Right lobe of liver (tissue), 6 donors: ENCODE results near the gene ARL4A. TPM values are rescaled to one million over a fixed set of nuclear protein-coding genes. Genes with fewer than 3 reads are reported as not detected.
A peak's percentile ranks its signal among the peaks of the same experiment; 100 is the strongest.

Experiments used
- ATAC-seq, 4 donors: fragments of 200-7000 bp; cut with Tn5 transposase; one replicate each; pipeline ENCODE4 v1.9.1; 2020; ENCODE audit warnings: mild to moderate bottlenecking in 4 of 4, moderate library complexity in 4 of 4
- DNase-seq, 3 donors: peaks; one replicate each; pipeline ENCODE4 v3.0.0-alpha.2; 2020
- H3K27ac ChIP-seq, 3 donors: fragments of 200-600 bp; one replicate each; pipeline ENCODE4 v1.8.0; 2022
- H3K27me3 ChIP-seq, 2 donors: fragments of 200-600 bp; one replicate each; pipeline ENCODE4 v1.8.0; 2022
- H3K36me3 ChIP-seq, 4 donors: fragments of 200-600 bp; sonication (generic) in 1 of 4; one replicate each; pipeline versions ENCODE4 v1.5.1 to v1.8.0; 2017 to 2022; ENCODE audit warnings: control low read depth in 1 of 4
- H3K4me1 ChIP-seq, 4 donors: fragments of 200-600 bp; sonication (generic) in 1 of 4; one replicate each; pipeline versions ENCODE4 v1.5.1 to v1.8.0; 2017 to 2022; ENCODE audit warnings: control low read depth in 1 of 4
- H3K4me3 ChIP-seq, 3 donors: fragments of 200-600 bp; one replicate each; pipeline ENCODE4 v1.8.0; 2022
- H3K9me3 ChIP-seq, 4 donors: fragments of 200-600 bp; sonication (generic) in 1 of 4; one replicate each; pipeline versions ENCODE4 v1.5.1 to v1.8.0; 2017 to 2022; ENCODE audit warnings: control low read depth in 1 of 4
- POLR2A ChIP-seq: fragments of 450-650 bp; IDR thresholded peaks from one replicate; pipeline ENCODE4 v1.6.1; 2017; ENCODE audit warnings: antibody characterized with exemption, mild to moderate bottlenecking
- WGBS: methylation state at CpG from one replicate; pipeline ENCODE4 v1.1.6; 2018; ENCODE audit warnings: low coverage, low lambda C conversion rate; ENCODE audit not compliant: insufficient coverage; ENCODE audit errors: missing lambda C conversion rate; 5-methylcytosine and 5-hydroxymethylcytosine counted together
- intact Hi-C, 2 donors: fragments of 100-400 bp; cut with DNase I; formaldehyde crosslinking; loops; one replicate each; pipeline versions ENCODE4 v1.11.2 to v1.14.1; 2022
- total RNA-seq, 6 experiments: library from RNA; depleted of rRNA in 2 of 6; stranded (reverse); fragments of >200 nt in 2 of 6; fragmentation: NEBNext Ultra II Directional in 3 of 6; extraction: Animal tissue kit (Norgen Biotek cat#: 25700) in 3 of 6; gene quantifications; one replicate each; pipeline versions ENCODE4 v1.1.0 to v1.2.4, GENCODE V29; 2016 to 2023
- TF ChIP-seq, protein P1 (sequence below), 4 donors: fragments of 200-600 bp in 3 of 4; fragments of 450-650 bp in 1 of 4; IDR thresholded peaks; one replicate each; pipeline versions ENCODE4 v1.5.1 to v1.8.0; 2016 to 2022; ENCODE audit warnings: antibody characterized with exemption in 4 of 4, mild to moderate bottlenecking in 2 of 4
- donor health status: DM: no; HTN: yes; CAD: no.
- donor health status: DM: no; HTN: no; CAD: no.
- donor health status: DM: no; HTN: no; CAD: no.
- donor health status: DM: no; HTN: yes; CAD: no.
- donor health status: DM: no; HTN: yes; CAD: no.

ARL4A gene
- total RNA-seq, 6 experiments from 2014 or later, result 4.4 to 19.2 (median 8.3) TPM

DNA sequence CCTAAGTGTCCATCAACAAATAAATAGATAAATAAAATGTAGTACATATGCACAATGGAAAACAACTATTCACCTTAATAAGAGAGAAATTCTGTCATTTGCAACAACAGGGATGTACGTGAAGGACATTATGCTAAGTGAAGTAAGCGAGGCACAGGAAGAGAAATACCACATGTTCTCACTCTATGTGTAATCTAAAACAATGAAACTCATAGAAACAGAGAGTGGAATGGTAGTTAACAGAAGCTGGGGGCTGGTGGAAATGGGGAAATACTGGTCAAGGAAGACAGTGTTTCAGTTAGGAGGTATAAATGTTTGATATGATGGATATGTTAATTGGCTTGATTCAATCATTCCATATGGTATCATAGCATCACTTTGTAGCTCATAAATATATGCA lies 43.1 kb downstream of the ARL4A start:
- Histone ChIP-seq H3K36me3 (no peaks in the 10 kb centered on the region), H3K27ac (no peak overlapping the region), H3K27me3 (no peaks in the 10 kb centered on the region), H3K4me1 (no peaks in the 10 kb centered on the region), H3K4me3 (no peak overlapping the region), H3K9me3 (no peaks in the 10 kb centered on the region)
- 19% methylated on average over 2 of the region's 2 CpGs for WGBS
- intact Hi-C loops, result no loop called here
- ATAC-seq (no peak), DNase-seq (no peak)
- no peak for TF ChIP-seq POLR2A
- TF ChIP-seq, protein P1, sequence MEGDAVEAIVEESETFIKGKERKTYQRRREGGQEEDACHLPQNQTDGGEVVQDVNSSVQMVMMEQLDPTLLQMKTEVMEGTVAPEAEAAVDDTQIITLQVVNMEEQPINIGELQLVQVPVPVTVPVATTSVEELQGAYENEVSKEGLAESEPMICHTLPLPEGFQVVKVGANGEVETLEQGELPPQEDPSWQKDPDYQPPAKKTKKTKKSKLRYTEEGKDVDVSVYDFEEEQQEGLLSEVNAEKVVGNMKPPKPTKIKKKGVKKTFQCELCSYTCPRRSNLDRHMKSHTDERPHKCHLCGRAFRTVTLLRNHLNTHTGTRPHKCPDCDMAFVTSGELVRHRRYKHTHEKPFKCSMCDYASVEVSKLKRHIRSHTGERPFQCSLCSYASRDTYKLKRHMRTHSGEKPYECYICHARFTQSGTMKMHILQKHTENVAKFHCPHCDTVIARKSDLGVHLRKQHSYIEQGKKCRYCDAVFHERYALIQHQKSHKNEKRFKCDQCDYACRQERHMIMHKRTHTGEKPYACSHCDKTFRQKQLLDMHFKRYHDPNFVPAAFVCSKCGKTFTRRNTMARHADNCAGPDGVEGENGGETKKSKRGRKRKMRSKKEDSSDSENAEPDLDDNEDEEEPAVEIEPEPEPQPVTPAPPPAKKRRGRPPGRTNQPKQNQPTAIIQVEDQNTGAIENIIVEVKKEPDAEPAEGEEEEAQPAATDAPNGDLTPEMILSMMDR (IDR thresholded peaks at IDR 0.05), result no peak

DNA sequence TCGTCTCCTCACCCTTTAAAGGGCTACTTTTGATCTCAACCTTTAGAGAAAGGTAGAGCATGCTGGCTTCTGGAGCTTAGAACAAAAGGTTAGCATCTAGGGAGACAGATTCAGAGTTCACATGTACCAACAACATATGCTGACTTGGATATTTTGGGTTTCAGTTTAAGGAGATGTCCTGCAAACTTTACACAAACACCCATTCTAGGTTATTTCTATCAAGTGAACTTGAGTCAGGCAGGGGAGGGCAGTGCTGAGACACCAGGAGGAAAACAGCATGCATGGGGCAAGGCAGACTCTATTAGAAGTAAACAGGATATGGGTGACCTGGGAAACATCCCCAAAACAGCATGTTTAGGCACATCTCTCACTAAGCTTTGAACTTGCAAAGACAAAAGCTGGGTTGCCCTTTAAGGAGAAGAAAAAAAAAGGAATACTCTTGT lies 43.8 kb downstream of the ARL4A start:
- Histone ChIP-seq H3K4me3 (no peak overlapping the region), H3K4me1 (no peaks in the 10 kb centered on the region), H3K27me3 (no peaks in the 10 kb centered on the region), H3K36me3 (no peaks in the 10 kb centered on the region), H3K9me3 (no peaks in the 10 kb centered on the region), H3K27ac (no peak overlapping the region)
- 83% methylated on average over 1 of the region's 1 CpG for WGBS
- ATAC-seq, result peak; percentile 34 to 62 (median 54)
- intact Hi-C loops, result no loop called here
- TF ChIP-seq, protein P1 (IDR thresholded peaks at IDR 0.05), result peak in 1 of 4 donors; percentile 12
- no peak for TF ChIP-seq POLR2A
- DNase-seq, result no peak

DNA sequence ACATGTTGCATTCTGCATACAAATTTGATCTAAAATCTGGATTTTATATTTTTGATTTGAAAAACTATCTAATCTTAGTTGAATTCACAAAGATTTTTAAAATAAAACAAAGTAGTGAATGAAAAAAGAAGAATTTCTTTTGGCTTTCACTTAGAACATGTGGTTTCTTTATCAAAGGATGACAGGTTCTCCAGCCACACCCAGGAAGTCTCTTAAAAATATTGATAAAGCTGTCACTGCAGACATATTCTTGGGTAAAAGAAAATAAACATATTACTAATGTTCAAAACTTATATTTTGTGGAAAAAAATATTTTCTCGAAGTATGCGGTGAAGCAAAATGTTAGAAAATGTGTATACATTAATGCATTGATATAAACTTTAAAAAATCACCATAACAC lies 44.3 kb downstream of the ARL4A start:
- Histone ChIP-seq H3K4me3 (no peak overlapping the region), H3K27me3 (no peaks in the 10 kb centered on the region), H3K4me1 (no peaks in the 10 kb centered on the region), H3K27ac (no peak overlapping the region), H3K9me3 (no peaks in the 10 kb centered on the region), H3K36me3 (no peaks in the 10 kb centered on the region)
- no peak for TF ChIP-seq POLR2A
- TF ChIP-seq, protein P1 (IDR thresholded peaks at IDR 0.05), result no peak
- WGBS, result 73% methylated on average over 2 of the region's 2 CpGs
- ATAC-seq (no peak), DNase-seq (no peak)
- intact Hi-C loops, result no loop called here

DNA sequence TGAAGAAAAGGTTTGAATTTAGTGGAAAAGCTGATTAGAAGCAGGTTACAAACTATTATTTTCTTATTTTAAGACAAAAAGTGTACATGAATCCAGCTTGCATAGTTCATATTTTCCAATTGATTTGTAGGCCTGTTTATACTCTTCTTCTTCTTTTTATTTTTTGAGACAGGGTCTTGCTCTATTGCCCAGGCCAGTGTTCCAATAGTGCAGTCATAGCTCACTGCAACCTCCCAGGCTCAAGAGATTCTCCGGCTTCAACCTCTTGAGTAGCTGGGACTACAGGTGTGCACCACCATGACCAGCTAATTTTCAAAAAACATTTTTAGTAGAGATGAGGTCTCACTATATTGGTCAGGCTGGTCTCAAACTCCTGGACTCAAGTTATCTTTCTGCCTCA lies 45.0 kb downstream of the ARL4A start:
- 90% methylated on average over 1 of the region's 1 CpG for WGBS
- intact Hi-C loops, result no loop called here
- Histone ChIP-seq H3K4me3 (no peak overlapping the region), H3K9me3 (no peaks in the 10 kb centered on the region), H3K36me3 (no peaks in the 10 kb centered on the region), H3K4me1 (no peaks in the 10 kb centered on the region), H3K27me3 (no peaks in the 10 kb centered on the region), H3K27ac (no peak overlapping the region)
- TF ChIP-seq, protein P1 (IDR thresholded peaks at IDR 0.05), result no peak
- TF ChIP-seq POLR2A, result no peak
- DNase-seq, result no peak
- ATAC-seq, result no peak

DNA sequence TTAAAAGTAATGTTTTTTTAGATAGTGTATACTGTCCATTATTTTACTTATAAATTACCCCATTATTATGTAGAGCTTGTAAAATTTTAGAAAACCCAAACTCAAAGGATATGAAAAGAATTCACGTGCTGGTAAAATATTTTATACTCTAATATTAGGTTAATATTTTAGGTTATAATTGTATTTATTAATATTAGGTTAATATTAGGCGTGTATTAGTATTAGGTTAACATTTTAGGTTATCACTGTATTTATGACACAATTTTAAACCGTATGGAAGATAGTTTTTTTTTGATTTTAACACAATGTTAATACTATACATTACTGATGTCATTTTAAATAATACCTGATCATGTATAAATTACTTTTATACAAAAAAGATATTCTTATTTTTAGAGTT lies 48.5 kb downstream of the ARL4A start:
- Histone ChIP-seq H3K4me1 (no peaks in the 10 kb centered on the region), H3K27me3 (no peaks in the 10 kb centered on the region), H3K4me3 (no peak overlapping the region), H3K27ac (no peak overlapping the region), H3K9me3 (no peaks in the 10 kb centered on the region), H3K36me3 (no peaks in the 10 kb centered on the region)
- DNase-seq (no peak), ATAC-seq (no peak)
- 60% methylated on average over 3 of the region's 3 CpGs for WGBS
- intact Hi-C loops, result no loop called here
- no peak for TF ChIP-seq POLR2A
- TF ChIP-seq, protein P1 (IDR thresholded peaks at IDR 0.05), result no peak
